Vagina (tissue), 2 donors: ENCODE measurements around the gene KRTAP10-6. TPM values are rescaled to one million over a fixed set of nuclear protein-coding genes. Genes with fewer than 3 reads are reported as not detected.
"Not testable (repeated sequence)": the region's sequence is repeated elsewhere in the genome, so short reads cannot be mapped to it uniquely, and the experiment has no call there.

Experiments used
- DNase-seq, 2 donors: peaks; one replicate each; pipeline ENCODE4 v3.0.0-alpha.2; 2017; ENCODE audit errors: extremely low spot score in 2 of 2
- H3K27ac ChIP-seq: fragments of 200-600 bp; sonication (generic); one replicate; pipeline ENCODE4 v1.5.1; 2019
- H3K27me3 ChIP-seq: fragments of 200-600 bp; sonication (generic); one replicate; pipeline ENCODE4 v1.5.1; 2019
- H3K36me3 ChIP-seq, 2 donors: fragments of 200-600 bp; sonication (generic); one replicate each; pipeline ENCODE4 v1.5.1; 2017 to 2019
- H3K4me1 ChIP-seq: fragments of 200-600 bp; sonication (generic); one replicate; pipeline ENCODE4 v1.5.1; 2019
- H3K4me3 ChIP-seq, 2 donors: fragments of 200-600 bp; sonication (generic); 1 replicate in 1 of 2; 2 replicates in 1 of 2; pipeline ENCODE4 v1.5.1; 2016 to 2019
- H3K9me3 ChIP-seq: fragments of 200-600 bp; sonication (generic); one replicate; pipeline ENCODE4 v1.5.1; 2019
- CTCF ChIP-seq, 3 experiments: fragments of 450-650 bp in 2 of 3; fragments of 200-600 bp in 1 of 3; sonication (generic) in 1 of 3; IDR thresholded peaks; one replicate each; pipeline ENCODE4 v1.5.1; 2017 to 2019; ENCODE audit warnings: antibody characterized with exemption in 3 of 3, mild to moderate bottlenecking in 2 of 3, moderate library complexity in 2 of 3
- POLR2A ChIP-seq, 2 donors: fragments of 450-650 bp; IDR thresholded peaks; one replicate each; pipeline ENCODE4 v1.6.1; 2017; ENCODE audit warnings: antibody characterized with exemption in 2 of 2, mild to moderate bottlenecking in 2 of 2, moderate library complexity in 2 of 2
- POLR2AphosphoS5 ChIP-seq, 2 donors: sonication (generic); formaldehyde crosslinking; IDR thresholded peaks; one replicate each; pipeline ENCODE4 v1.9.0; 2017; ENCODE audit warnings: antibody characterized with exemption in 2 of 2, mild to moderate bottlenecking in 2 of 2, low read depth in 1 of 2; ENCODE audit not compliant: insufficient read depth in 1 of 2
- intact Hi-C: fragments of 100-400 bp; cut with DNase I; formaldehyde crosslinking; loops from one replicate; pipeline ENCODE4 v1.15.1; 2023
- total RNA-seq: library from RNA; depleted of rRNA; stranded (reverse); fragments of >200 nt; gene quantifications from one replicate; pipeline ENCODE4 v1.2.3, GENCODE V29; 2016

KRTAP10-6 gene
- total RNA-seq, 1 donor from 2014 or later = not detected

GRCh38 chr21:44613386-44614155 lies 21.3 kb upstream of the KRTAP10-6 start:
- Histone ChIP-seq H3K9me3 (peaks cover 5% of the 10 kb centered on the region), H3K36me3 (no peaks in the 10 kb centered on the region), H3K27me3 (no peaks in the 10 kb centered on the region), H3K27ac (no peak overlapping the region), H3K4me1 (no peaks in the 10 kb centered on the region), H3K4me3 (no peak overlapping the region)
- no peak for TF ChIP-seq CTCF (IDR thresholded peaks at IDR 0.05)
- no peak for TF ChIP-seq POLR2AphosphoS5 (IDR thresholded peaks at IDR 0.05; ENCODE audit: insufficient read depth in 1 of 2, low read depth in 1 of 2)
- TF ChIP-seq POLR2A (IDR thresholded peaks at IDR 0.05) = no peak
- peak in 1 of 2 donors; percentile 74 for DNase-seq
- intact Hi-C loops = no loop called here

DNA sequence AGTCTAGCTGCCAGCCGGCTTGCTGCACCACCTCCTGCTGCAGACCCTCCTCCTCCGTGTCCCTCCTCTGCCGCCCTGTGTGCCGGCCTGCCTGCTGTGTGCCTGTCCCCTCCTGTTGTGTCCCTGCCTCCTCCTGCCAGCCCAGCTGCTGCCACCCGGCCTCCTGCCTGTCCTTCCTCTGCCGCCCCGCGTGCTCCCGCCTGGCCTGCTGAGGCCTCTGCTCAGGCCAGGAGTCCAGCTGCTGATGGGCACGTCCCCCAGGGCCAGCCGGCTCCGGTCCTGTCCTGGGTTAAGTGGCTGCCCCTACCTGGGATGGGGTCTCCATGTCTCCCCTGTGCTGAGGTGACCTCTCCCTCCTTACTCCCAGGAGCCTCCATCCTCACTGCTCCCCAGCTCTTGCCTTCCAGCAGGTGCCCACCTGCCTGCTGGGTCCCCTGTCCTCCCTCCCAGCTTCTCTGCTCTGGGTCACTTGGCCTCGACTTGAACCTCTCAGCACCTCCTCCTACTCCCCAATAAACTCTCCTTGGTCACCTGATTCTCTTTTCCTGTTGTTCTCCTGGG lies 20.4 kb upstream of the KRTAP10-6 start:
- Histone ChIP-seq H3K27me3 (no peaks in the 10 kb centered on the region), H3K4me3 (no peak overlapping the region), H3K27ac (no peak overlapping the region), H3K9me3 (peaks cover 5% of the 10 kb centered on the region), H3K4me1 (no peaks in the 10 kb centered on the region), H3K36me3 (no peaks in the 10 kb centered on the region)
- intact Hi-C loops = no loop called here
- peak in 1 of 2 donors; percentile 94 for DNase-seq
- TF ChIP-seq CTCF (IDR thresholded peaks at IDR 0.05) = no peak
- TF ChIP-seq POLR2AphosphoS5 (IDR thresholded peaks at IDR 0.05; ENCODE audit: insufficient read depth in 1 of 2, low read depth in 1 of 2) = no peak
- no peak for TF ChIP-seq POLR2A (IDR thresholded peaks at IDR 0.05)

DNA sequence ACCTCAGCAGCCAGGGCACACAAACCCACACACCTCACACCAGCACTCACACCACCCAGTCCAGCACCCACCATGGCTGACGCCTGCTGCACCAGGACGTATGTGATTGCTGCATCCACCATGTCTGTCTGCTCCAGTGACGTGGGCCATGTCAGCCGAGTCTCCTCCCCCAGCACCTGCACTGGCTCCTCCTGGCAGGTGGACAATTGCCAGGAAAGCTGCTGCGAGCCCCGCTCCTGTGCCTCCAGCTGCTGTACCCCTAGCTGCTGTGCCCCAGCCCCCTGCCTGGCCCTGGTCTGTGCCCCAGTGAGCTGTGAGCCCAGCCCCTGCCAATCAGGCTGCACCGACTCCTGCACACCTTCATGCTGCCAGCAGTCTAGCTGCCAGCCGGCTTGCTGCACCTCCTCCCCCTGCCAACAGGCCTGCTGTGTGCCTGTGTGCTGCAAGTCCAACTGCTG lies 19.8 kb upstream of the KRTAP10-6 start, which contains the start of gene KRTAP10-8:
Gene KRTAP10-8, plus strand, starts transcription at position 51 of the 458 bp plus-strand sequence. Its CDS starts 22 bp downstream, at position 73.
- peak in 1 of 2 donors; percentile 74 for DNase-seq
- TF ChIP-seq POLR2A (IDR thresholded peaks at IDR 0.05) (no peak), POLR2AphosphoS5 (IDR thresholded peaks at IDR 0.05; ENCODE audit: insufficient read depth in 1 of 2, low read depth in 1 of 2) (no peak), CTCF (IDR thresholded peaks at IDR 0.05) (no peak)
- no peaks in the 10 kb centered on the region for H3K4me1 ChIP-seq
- intact Hi-C loops = no loop called here
- H3K27ac ChIP-seq = no peak within 1 kb of the TSS
- H3K36me3 ChIP-seq = no peaks in the 10 kb centered on the region
- peaks cover 5% of the 10 kb centered on the region for H3K9me3 ChIP-seq
- H3K4me3 ChIP-seq = no peak within 1 kb of the TSS
- H3K27me3 ChIP-seq = no peaks in the 10 kb centered on the region

GRCh38 chr21:44611551-44611950 lies 19.2 kb upstream of the KRTAP10-6 start:
- no peaks in the 10 kb centered on the region for H3K27me3 ChIP-seq
- H3K4me3 ChIP-seq = no peak overlapping the region
- TF ChIP-seq POLR2AphosphoS5 (IDR thresholded peaks at IDR 0.05; ENCODE audit: insufficient read depth in 1 of 2, low read depth in 1 of 2) (no peak), POLR2A (IDR thresholded peaks at IDR 0.05) (no peak), CTCF (IDR thresholded peaks at IDR 0.05) (no peak)
- peaks cover 5% of the 10 kb centered on the region for H3K9me3 ChIP-seq
- H3K27ac ChIP-seq = no peak overlapping the region
- no peaks in the 10 kb centered on the region for H3K36me3 ChIP-seq
- no peaks in the 10 kb centered on the region for H3K4me1 ChIP-seq
- peak in 1 of 2 donors; percentile 58 for DNase-seq
- intact Hi-C loops = no loop called here

GRCh38 chr21:44610157-44610843 lies 18.0 kb upstream of the KRTAP10-6 start:
- H3K27ac ChIP-seq, H3K4me1 ChIP-seq, H3K4me3 ChIP-seq, intact Hi-C loops, DNase-seq, H3K36me3 ChIP-seq, H3K27me3 ChIP-seq, H3K9me3 ChIP-seq: not testable (repeated sequence)
